ENCODE measurements around the gene CEP250.
A peak's percentile ranks its signal among the peaks of the same experiment; 100 is the strongest.

Gene CEP250

GRCh38 chr20:35529552-35529951 is 74.2 kb downstream of the CEP250 start, which contains the start of gene C20orf173:
C20orf173 (minus strand) TSS chr20:35529652; CDS start chr20:35529373, 279 bp downstream.
- H3K27ac ChIP-seq (ENCODE audit: low read depth, low read length), result no peak within 1 kb of the TSS
- H3K4me3 ChIP-seq (ENCODE audit: low read length), result no peak within 1 kb of the TSS
- H3K27me3 ChIP-seq (ENCODE audit: control insufficient read depth, low read length), result no peaks in the 10 kb centered on the region; the same call in 1 of the 2 replicates
- no peaks in the 10 kb centered on the region for H3K36me3 ChIP-seq (ENCODE audit: control insufficient read depth, low read length)
- H3K9me2 ChIP-seq (replicated peaks; ENCODE audit: control insufficient read depth, low read length), result no peaks in the 10 kb centered on the region
- no peaks in the 10 kb centered on the region for H3K79me2 ChIP-seq (ENCODE audit: control insufficient read depth, low read length)
- no peaks in the 10 kb centered on the region for H4K20me1 ChIP-seq (ENCODE audit: control insufficient read depth, insufficient read depth, low read depth, low read length)
- TF ChIP-seq EZH2phosphoT487 (IDR thresholded peaks at IDR 0.05; ENCODE audit: borderline replicate concordance, low read length), result no peak
- TF ChIP-seq, protein P1, sequence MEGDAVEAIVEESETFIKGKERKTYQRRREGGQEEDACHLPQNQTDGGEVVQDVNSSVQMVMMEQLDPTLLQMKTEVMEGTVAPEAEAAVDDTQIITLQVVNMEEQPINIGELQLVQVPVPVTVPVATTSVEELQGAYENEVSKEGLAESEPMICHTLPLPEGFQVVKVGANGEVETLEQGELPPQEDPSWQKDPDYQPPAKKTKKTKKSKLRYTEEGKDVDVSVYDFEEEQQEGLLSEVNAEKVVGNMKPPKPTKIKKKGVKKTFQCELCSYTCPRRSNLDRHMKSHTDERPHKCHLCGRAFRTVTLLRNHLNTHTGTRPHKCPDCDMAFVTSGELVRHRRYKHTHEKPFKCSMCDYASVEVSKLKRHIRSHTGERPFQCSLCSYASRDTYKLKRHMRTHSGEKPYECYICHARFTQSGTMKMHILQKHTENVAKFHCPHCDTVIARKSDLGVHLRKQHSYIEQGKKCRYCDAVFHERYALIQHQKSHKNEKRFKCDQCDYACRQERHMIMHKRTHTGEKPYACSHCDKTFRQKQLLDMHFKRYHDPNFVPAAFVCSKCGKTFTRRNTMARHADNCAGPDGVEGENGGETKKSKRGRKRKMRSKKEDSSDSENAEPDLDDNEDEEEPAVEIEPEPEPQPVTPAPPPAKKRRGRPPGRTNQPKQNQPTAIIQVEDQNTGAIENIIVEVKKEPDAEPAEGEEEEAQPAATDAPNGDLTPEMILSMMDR (IDR thresholded peaks at IDR 0.05; ENCODE audit: low read depth, low read length, poor library complexity, severe bottlenecking), result no peak
- no peaks in the 10 kb centered on the region for H3K9me3 ChIP-seq (ENCODE audit: control insufficient read depth, insufficient read depth, low read length)
- no peaks in the 10 kb centered on the region for H3F3A ChIP-seq (ENCODE audit: control insufficient read depth, insufficient read depth)
- peaks cover 5% of the 10 kb centered on the region; the same call in 1 of the 2 replicates for H3K4me1 ChIP-seq (ENCODE audit: control insufficient read depth, low read length)
- no peak within 1 kb of the TSS for H3K4me2 ChIP-seq (ENCODE audit: low read length)

DNA sequence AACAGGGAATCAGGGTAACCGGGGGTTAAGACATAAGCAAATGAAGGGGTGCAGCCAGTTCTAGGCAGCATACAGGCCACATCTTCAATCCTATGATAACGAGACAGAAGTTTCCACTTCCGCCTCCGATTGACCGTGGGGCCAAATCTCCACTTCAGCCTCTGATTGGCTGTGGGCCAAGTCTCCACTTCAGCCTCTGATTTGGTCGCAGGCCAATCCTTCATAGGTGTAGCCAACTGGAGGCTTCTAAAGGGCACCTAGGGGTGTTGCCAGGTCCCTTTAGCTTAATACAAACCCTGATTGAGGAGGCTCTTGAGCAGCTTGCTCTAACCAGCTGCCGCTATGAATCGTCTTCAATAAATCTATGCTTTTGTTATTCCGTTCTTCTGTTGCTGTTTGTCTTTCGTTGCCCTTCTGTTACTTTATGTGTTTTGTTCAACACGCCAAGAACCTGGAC is 84.4 kb downstream of the CEP250 start:
- Histone ChIP-seq H3K4me3 (ENCODE audit: low read length) (no peak overlapping the region), H3K4me1 (ENCODE audit: control insufficient read depth, low read length) (peaks cover 22% of the 10 kb centered on the region)
- TF ChIP-seq, protein P1 (IDR thresholded peaks at IDR 0.05; ENCODE audit: low read depth, low read length, poor library complexity, severe bottlenecking), result no peak
- no peak for TF ChIP-seq EZH2phosphoT487 (IDR thresholded peaks at IDR 0.05; ENCODE audit: borderline replicate concordance, low read length)

GRCh38 chr20:35541118-35541782 is 85.9 kb downstream of the CEP250 start:
- peak overlapping the region; percentile 81 for H3K4me2 ChIP-seq (ENCODE audit: low read length)
- no peaks in the 10 kb centered on the region for H3K27me3 ChIP-seq (ENCODE audit: control insufficient read depth, low read length)
- peaks cover 22% of the 10 kb centered on the region for H3K4me1 ChIP-seq (ENCODE audit: control insufficient read depth, low read length)
- H3K9me2 ChIP-seq (replicated peaks; ENCODE audit: control insufficient read depth, low read length), result no peaks in the 10 kb centered on the region
- peak overlapping the region; percentile 92 for H3K4me3 ChIP-seq (ENCODE audit: low read length)
- H3K79me2 ChIP-seq (ENCODE audit: control insufficient read depth, low read length), result peaks cover 10% of the 10 kb centered on the region
- peaks cover 14% of the 10 kb centered on the region for H3F3A ChIP-seq (ENCODE audit: control insufficient read depth, insufficient read depth)
- peaks cover 12% of the 10 kb centered on the region for H3K36me3 ChIP-seq (ENCODE audit: control insufficient read depth, low read length)
- TF ChIP-seq, protein P1 (IDR thresholded peaks at IDR 0.05; ENCODE audit: low read depth, low read length, poor library complexity, severe bottlenecking), result no peak
- no peak for TF ChIP-seq EZH2phosphoT487 (IDR thresholded peaks at IDR 0.05; ENCODE audit: borderline replicate concordance, low read length)
- H3K27ac ChIP-seq (ENCODE audit: low read depth, low read length), result no peak overlapping the region
- H3K9me3 ChIP-seq (ENCODE audit: control insufficient read depth, insufficient read depth, low read length), result no peaks in the 10 kb centered on the region
- H4K20me1 ChIP-seq (ENCODE audit: control insufficient read depth, insufficient read depth, low read depth, low read length), result no peaks in the 10 kb centered on the region

More for the DNA sequence above, 84.4 kb downstream of the CEP250 start:
- peaks cover 10% of the 10 kb centered on the region for H3K79me2 ChIP-seq (ENCODE audit: control insufficient read depth, low read length)
- H3K9me3 ChIP-seq (ENCODE audit: control insufficient read depth, insufficient read depth, low read length), result no peaks in the 10 kb centered on the region
- H3K4me2 ChIP-seq (ENCODE audit: low read length), result peak overlapping the region; percentile 29
- no peaks in the 10 kb centered on the region for H3K27me3 ChIP-seq (ENCODE audit: control insufficient read depth, low read length)
- H3K9me2 ChIP-seq (replicated peaks; ENCODE audit: control insufficient read depth, low read length), result no peaks in the 10 kb centered on the region
- H3F3A ChIP-seq (ENCODE audit: control insufficient read depth, insufficient read depth), result peaks cover 14% of the 10 kb centered on the region
- no peaks in the 10 kb centered on the region for H4K20me1 ChIP-seq (ENCODE audit: control insufficient read depth, insufficient read depth, low read depth, low read length)
- H3K36me3 ChIP-seq (ENCODE audit: control insufficient read depth, low read length), result peaks cover 12% of the 10 kb centered on the region
- no peak overlapping the region for H3K27ac ChIP-seq (ENCODE audit: low read depth, low read length)

Data from DOHH2 (cell line).